Brain microvascular endothelial cell (primary cell): ENCODE results near the gene LYSMD1.

Experiments
- DNase-seq: peaks from one replicate; pipeline ENCODE4 v3.0.0-alpha.2; 2020
- H3K27ac ChIP-seq: fragments of 250-450 bp; sonication (Bioruptor Pico); 2 replicates; pipeline ENCODE4 v1.5.1; 2020; ENCODE audit warnings: mild to moderate bottlenecking, moderate library complexity
- H3K27me3 ChIP-seq: fragments of 250-450 bp; sonication (Bioruptor Pico); replicated peaks from 2 replicates; pipeline ENCODE4 v1.5.1; 2020; ENCODE audit warnings: mild to moderate bottlenecking
- H3K36me3 ChIP-seq: fragments of 250-450 bp; sonication (Bioruptor Pico); replicated peaks from 2 replicates; pipeline ENCODE4 v1.5.1; 2020; ENCODE audit warnings: mild to moderate bottlenecking
- H3K4me3 ChIP-seq: 2 replicates; pipeline ENCODE4 v1.5.1; 2011; ENCODE audit warnings: low read depth, mild to moderate bottlenecking, control low read depth, low read length, moderate library complexity
- CTCF ChIP-seq: IDR thresholded peaks from 2 replicates; pipeline ENCODE4 v1.5.1; 2011; ENCODE audit warnings: low read depth, mild to moderate bottlenecking, moderate library complexity, low read length, control low read depth, inconsistent platforms; ENCODE audit errors: missing control alignments
- in situ Hi-C: cut with HindIII; loops from 2 replicates; pipeline ENCODE4 v1.10.0; 2017; ENCODE audit warnings: low sequenced_read_pairs, low pct_ligation_motif_present

Gene LYSMD1

GRCh38 chr1:151164732-151165280 lies 896 bp downstream of the LYSMD1 start:
- no peak for DNase-seq

GRCh38 chr1:151159373-151159772 lies 6.3 kb downstream of the LYSMD1 start:
- in situ Hi-C loops = no loop called here
- peaks cover 15% of the 10 kb centered on the region for H3K36me3 ChIP-seq
- no peak for TF ChIP-seq CTCF
- no peak overlapping the region for H3K27ac ChIP-seq
- no peak overlapping the region for H3K4me3 ChIP-seq
- H3K27me3 ChIP-seq = no peaks in the 10 kb centered on the region
- DNase-seq = no peak

More at GRCh38 chr1:151164732-151165280, 896 bp downstream of the LYSMD1 start:
- Histone ChIP-seq H3K27me3 (no peaks in the 10 kb centered on the region), H3K4me3 (peak overlapping the region; percentile 95), H3K36me3 (peaks cover 17% of the 10 kb centered on the region), H3K27ac (peak overlapping the region; percentile 27)
- TF ChIP-seq CTCF = no peak
- in situ Hi-C loops = no loop called here

- H3K27ac ChIP-seq = no peak overlapping the region
- TF ChIP-seq CTCF = no peak
- H3K36me3 ChIP-seq = peaks cover 15% of the 10 kb centered on the region
- DNase-seq = no peak
- no peaks in the 10 kb centered on the region for H3K27me3 ChIP-seq
- in situ Hi-C loops = no loop called here
- no peak overlapping the region for H3K4me3 ChIP-seq
Observed at GRCh38 chr1:151158751-151159251, 6.9 kb downstream of the LYSMD1 start.

GRCh38 chr1:151158326-151158725 lies 7.4 kb downstream of the LYSMD1 start:
- H3K36me3 ChIP-seq = peaks cover 15% of the 10 kb centered on the region
- no peak for TF ChIP-seq CTCF
- no peaks in the 10 kb centered on the region for H3K27me3 ChIP-seq
- H3K4me3 ChIP-seq = no peak overlapping the region
- DNase-seq = no peak
- in situ Hi-C loops = no loop called here
- H3K27ac ChIP-seq = no peak overlapping the region

GRCh38 chr1:151157067-151157531 lies 8.6 kb downstream of the LYSMD1 start:
- in situ Hi-C loops = no loop called here
- no peak for DNase-seq
- no peak overlapping the region for H3K4me3 ChIP-seq
- peaks cover 15% of the 10 kb centered on the region for H3K36me3 ChIP-seq
- H3K27ac ChIP-seq = no peak overlapping the region
- TF ChIP-seq CTCF = no peak
- H3K27me3 ChIP-seq = no peaks in the 10 kb centered on the region

GRCh38 chr1:151156515-151156819 lies 9.2 kb downstream of the LYSMD1 start, which contains the start of gene TNFAIP8L2:
TNFAIP8L2 (plus strand) TSS chr1:151156649; CDS start chr1:151158698, 2,049 bp downstream.
- H3K27ac ChIP-seq = no peak within 1 kb of the TSS
- H3K27me3 ChIP-seq = no peaks in the 10 kb centered on the region
- no peak for DNase-seq
- no peak within 1 kb of the TSS for H3K4me3 ChIP-seq
- no peak for TF ChIP-seq CTCF
- peaks cover 15% of the 10 kb centered on the region for H3K36me3 ChIP-seq
- in situ Hi-C loops = no loop called here
